H1 (cell line): Measurements from ENCODE around the gene GALP. TPM values are rescaled to one million over a fixed set of nuclear protein-coding genes. Genes with fewer than 3 reads are reported as not detected.

Experiments
- ASH2L ChIP-seq: fragments of 200-600, 300-600 bp; sonication (generic); IDR thresholded peaks from one replicate; pipeline ENCODE4 v1.7.1; 2017; ENCODE audit warnings: low read length
- CHD1 ChIP-seq: IDR thresholded peaks from 2 replicates; pipeline ENCODE4 v1.6.1; 2012; ENCODE audit warnings: low read depth, low read length, improper control_type of control experiment
- CHD2 ChIP-seq: IDR thresholded peaks from 2 replicates; pipeline ENCODE4 v1.6.1; 2012; ENCODE audit warnings: low read length, improper control_type of control experiment
- E2F6 ChIP-seq: IDR thresholded peaks from 2 replicates; pipeline ENCODE4 v1.6.1; 2012; ENCODE audit warnings: inconsistent platforms
- RNF2 ChIP-seq: fragments of 200-900, 300-1000 bp; sonication (generic); IDR thresholded peaks from 2 replicates; pipeline ENCODE4 v1.7.1; 2016; ENCODE audit warnings: borderline replicate concordance, low read depth, mild to moderate bottlenecking, antibody characterized with exemption, low read length; ENCODE audit not compliant: poor library complexity, severe bottlenecking; ENCODE audit errors: missing control alignments
- SIX5 ChIP-seq: IDR thresholded peaks from 2 replicates; pipeline ENCODE4 v1.6.1; 2011; ENCODE audit warnings: mild to moderate bottlenecking, low read depth, low read length
- TAF7 ChIP-seq: optimal IDR thresholded peaks from 2 replicates; pipeline ENCODE3; 2011; ENCODE audit warnings: low read depth, mild to moderate bottlenecking, inconsistent platforms, low read length, moderate library complexity, borderline replicate concordance
- ZNF274 ChIP-seq: IDR thresholded peaks from 2 replicates; pipeline ENCODE4 v1.7.0; 2012; ENCODE audit warnings: low read length, borderline replicate concordance; ENCODE audit errors: extremely low read depth
- polyA plus RNA-seq, 7 experiments: library from polyadenylated mRNA; depleted of rRNA in 3 of 7; stranded (reverse) in 5 of 7; unstranded in 2 of 7; fragments of >200 nt in 5 of 7; fragments of 200-250 nt in 2 of 7; gene quantifications; 1 replicate in 5 of 7; 2 replicates in 1 of 7; 4 replicates in 1 of 7; pipeline versions ENCODE4 v1.2.1 to v1.2.3, GENCODE V29; 2011 to 2013; ENCODE audit warnings: missing spikeins in 2 of 7, mixed read lengths in 2 of 7
- total RNA-seq: library from RNA; stranded (reverse); fragmentation: NEBNext Ultra II Directional; extraction: Animal tissue kit (Norgen Biotek cat#: 25700); gene quantifications from 2 replicates; pipeline ENCODE4 v1.2.1, GENCODE V29; 2021

The GALP gene
- total and polyA plus RNA-seq, 2 of the 8 experiments (the other 6 are each of a cell fraction or from before 2014, with no cell fraction given) = 0.14 TPM; not detected in 1

- TF ChIP-seq E2F6 = no peak
- TF ChIP-seq CHD1 = no peak
- TF ChIP-seq ASH2L = no peak
- TF ChIP-seq CHD2 = no peak
- no peak for TF ChIP-seq ZNF274
- no peak for TF ChIP-seq SIX5
- no peak for TF ChIP-seq TAF7
- TF ChIP-seq RNF2 = no peak
These were observed 46.0 kb downstream of the GALP start (continued) for GRCh38 chr19:56221851-56222250.
